Measurements from ENCODE around the gene BBS9.

The BBS9 gene

DNA sequence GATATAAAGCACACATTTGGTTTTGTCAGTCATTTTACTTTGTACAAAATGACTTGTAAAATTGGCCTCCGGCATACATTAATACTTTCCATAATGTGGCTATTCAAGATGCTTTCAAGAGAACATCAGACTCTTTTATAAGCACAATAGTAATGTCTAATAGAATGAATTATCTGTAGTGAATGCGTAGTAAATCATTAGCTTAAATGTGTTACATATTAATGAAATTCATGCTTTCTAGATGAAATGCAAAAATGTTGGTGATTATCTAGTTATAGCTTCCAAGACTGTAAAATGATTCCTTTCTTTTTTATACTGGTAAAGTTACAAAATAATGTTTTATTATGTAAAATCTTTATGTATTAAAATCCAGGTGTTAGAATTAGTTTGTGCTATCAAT is 144.0 kb downstream of the BBS9 start:
- TF ChIP-seq FOXP2 (optimal IDR thresholded peaks at IDR 0.05; ENCODE audit: borderline replicate concordance, extremely low read depth, extremely low read length, insufficient read depth) = no peak
- TF ChIP-seq POLR2AphosphoS5 (IDR thresholded peaks at IDR 0.05; ENCODE audit: low read depth, low read length) = no peak
- no peak for TF ChIP-seq TAF1 (IDR thresholded peaks at IDR 0.05; ENCODE audit: borderline replicate concordance, insufficient read depth, low read length)
- no peak for TF ChIP-seq SIN3A (IDR thresholded peaks at IDR 0.05; ENCODE audit: borderline replicate concordance, insufficient read depth, low read length)
- TF ChIP-seq REST (IDR thresholded peaks at IDR 0.05; ENCODE audit: insufficient read depth in 1 of 2, low read depth in 2 of 2, low read length in 2 of 2) = no peak

DNA sequence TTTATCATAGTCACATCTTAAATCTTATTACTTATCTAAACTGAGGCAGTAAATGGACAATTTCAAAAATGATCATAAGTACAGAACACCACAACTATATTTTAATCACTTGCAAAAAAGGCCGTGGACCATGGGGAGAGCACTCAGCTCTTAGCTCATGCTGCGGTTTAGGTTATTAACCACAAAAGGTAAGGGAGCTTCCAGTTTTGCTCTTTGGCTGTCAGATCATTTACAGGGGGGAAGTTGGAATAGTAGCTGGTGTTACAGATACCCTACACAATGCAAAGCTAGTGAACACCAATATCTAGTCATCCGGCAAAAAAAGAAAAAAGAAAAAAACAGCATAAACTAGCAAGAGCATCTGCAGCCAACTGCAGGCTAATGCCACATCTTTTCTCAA is 147.0 kb downstream of the BBS9 start:
- TF ChIP-seq SIN3A (IDR thresholded peaks at IDR 0.05; ENCODE audit: borderline replicate concordance, insufficient read depth, low read length) (no peak), FOXP2 (optimal IDR thresholded peaks at IDR 0.05; ENCODE audit: borderline replicate concordance, extremely low read depth, extremely low read length, insufficient read depth) (no peak), REST (IDR thresholded peaks at IDR 0.05; ENCODE audit: insufficient read depth in 1 of 2, low read depth in 2 of 2, low read length in 2 of 2) (no peak), TAF1 (IDR thresholded peaks at IDR 0.05; ENCODE audit: borderline replicate concordance, insufficient read depth, low read length) (no peak), POLR2AphosphoS5 (IDR thresholded peaks at IDR 0.05; ENCODE audit: low read depth, low read length) (no peak)

GRCh38 chr7:33276729-33277128 is 147.4 kb downstream of the BBS9 start:
- TF ChIP-seq TAF1 (IDR thresholded peaks at IDR 0.05; ENCODE audit: borderline replicate concordance, insufficient read depth, low read length) (no peak), REST (IDR thresholded peaks at IDR 0.05; ENCODE audit: insufficient read depth in 1 of 2, low read depth in 2 of 2, low read length in 2 of 2) (no peak), POLR2AphosphoS5 (IDR thresholded peaks at IDR 0.05; ENCODE audit: low read depth, low read length) (no peak), SIN3A (IDR thresholded peaks at IDR 0.05; ENCODE audit: borderline replicate concordance, insufficient read depth, low read length) (no peak), FOXP2 (optimal IDR thresholded peaks at IDR 0.05; ENCODE audit: borderline replicate concordance, extremely low read depth, extremely low read length, insufficient read depth) (no peak)

DNA sequence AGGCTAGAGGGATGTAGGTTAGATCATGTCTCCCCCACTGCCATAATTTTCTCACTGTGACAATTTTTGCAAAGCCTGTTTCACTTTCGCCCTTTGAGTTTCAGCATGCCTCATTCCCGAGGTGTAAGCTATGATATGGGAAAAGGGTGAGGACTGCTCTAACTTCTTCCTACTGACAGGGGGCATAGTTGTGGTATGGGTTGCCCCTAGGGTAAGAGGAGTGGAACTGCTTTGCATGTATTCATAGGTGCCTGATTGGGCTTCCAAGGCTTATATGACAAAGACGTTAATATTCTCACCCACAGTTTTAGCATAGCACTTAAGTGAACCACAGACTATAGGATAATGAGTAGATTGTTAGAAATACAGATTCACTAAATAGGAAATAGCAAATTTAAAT is 148.7 kb downstream of the BBS9 start:
- TF ChIP-seq TAF1 (IDR thresholded peaks at IDR 0.05; ENCODE audit: borderline replicate concordance, insufficient read depth, low read length) = no peak
- no peak for TF ChIP-seq REST (IDR thresholded peaks at IDR 0.05; ENCODE audit: insufficient read depth in 1 of 2, low read depth in 2 of 2, low read length in 2 of 2)
- TF ChIP-seq FOXP2 (optimal IDR thresholded peaks at IDR 0.05; ENCODE audit: borderline replicate concordance, extremely low read depth, extremely low read length, insufficient read depth) = no peak
- TF ChIP-seq POLR2AphosphoS5 (IDR thresholded peaks at IDR 0.05; ENCODE audit: low read depth, low read length) = no peak
- TF ChIP-seq SIN3A (IDR thresholded peaks at IDR 0.05; ENCODE audit: borderline replicate concordance, insufficient read depth, low read length) = no peak

GRCh38 chr7:33286501-33286900 is 157.1 kb downstream of the BBS9 start:
- TF ChIP-seq SIN3A (IDR thresholded peaks at IDR 0.05; ENCODE audit: borderline replicate concordance, insufficient read depth, low read length) (no peak), FOXP2 (optimal IDR thresholded peaks at IDR 0.05; ENCODE audit: borderline replicate concordance, extremely low read depth, extremely low read length, insufficient read depth) (no peak), REST (IDR thresholded peaks at IDR 0.05; ENCODE audit: insufficient read depth in 1 of 2, low read depth in 2 of 2, low read length in 2 of 2) (no peak), TAF1 (IDR thresholded peaks at IDR 0.05; ENCODE audit: borderline replicate concordance, insufficient read depth, low read length) (no peak), POLR2AphosphoS5 (IDR thresholded peaks at IDR 0.05; ENCODE audit: low read depth, low read length) (no peak)
